ENCODE data around the gene TTLL11.

DNA sequence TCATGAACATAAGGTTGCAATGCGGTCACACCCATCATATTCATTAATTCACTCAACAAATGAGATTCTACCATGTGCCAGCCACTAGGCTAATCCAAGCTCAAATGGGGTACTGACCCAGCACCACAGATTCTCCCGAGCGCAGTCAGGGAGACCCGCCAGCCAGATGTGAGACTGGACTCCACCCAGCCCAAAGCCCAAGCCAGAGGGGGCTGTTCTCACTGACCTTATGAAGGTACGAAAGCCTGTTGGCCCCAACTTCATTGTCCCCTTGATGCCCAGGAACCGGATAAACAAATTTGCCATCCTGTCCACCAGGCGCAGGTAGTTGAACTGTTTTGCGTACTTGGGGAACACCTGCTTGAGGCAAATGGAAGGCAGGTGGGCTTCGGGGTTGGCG, 222.8 kb downstream of the TTLL11 start:
- TF ChIP-seq, protein P1, sequence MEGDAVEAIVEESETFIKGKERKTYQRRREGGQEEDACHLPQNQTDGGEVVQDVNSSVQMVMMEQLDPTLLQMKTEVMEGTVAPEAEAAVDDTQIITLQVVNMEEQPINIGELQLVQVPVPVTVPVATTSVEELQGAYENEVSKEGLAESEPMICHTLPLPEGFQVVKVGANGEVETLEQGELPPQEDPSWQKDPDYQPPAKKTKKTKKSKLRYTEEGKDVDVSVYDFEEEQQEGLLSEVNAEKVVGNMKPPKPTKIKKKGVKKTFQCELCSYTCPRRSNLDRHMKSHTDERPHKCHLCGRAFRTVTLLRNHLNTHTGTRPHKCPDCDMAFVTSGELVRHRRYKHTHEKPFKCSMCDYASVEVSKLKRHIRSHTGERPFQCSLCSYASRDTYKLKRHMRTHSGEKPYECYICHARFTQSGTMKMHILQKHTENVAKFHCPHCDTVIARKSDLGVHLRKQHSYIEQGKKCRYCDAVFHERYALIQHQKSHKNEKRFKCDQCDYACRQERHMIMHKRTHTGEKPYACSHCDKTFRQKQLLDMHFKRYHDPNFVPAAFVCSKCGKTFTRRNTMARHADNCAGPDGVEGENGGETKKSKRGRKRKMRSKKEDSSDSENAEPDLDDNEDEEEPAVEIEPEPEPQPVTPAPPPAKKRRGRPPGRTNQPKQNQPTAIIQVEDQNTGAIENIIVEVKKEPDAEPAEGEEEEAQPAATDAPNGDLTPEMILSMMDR (IDR thresholded peaks at IDR 0.05), result no peak
- TF ChIP-seq POLR2AphosphoS5 (IDR thresholded peaks at IDR 0.05) (no peak), POLR2A (IDR thresholded peaks at IDR 0.05) (no peak)

Data from transverse colon (tissue), 4 donors.